ENCODE measurements around the gene TH.
"Not testable (repeated sequence)": the region's sequence is repeated elsewhere in the genome, so short reads cannot be mapped to it uniquely, and the experiment has no call there.

The TH gene

DNA sequence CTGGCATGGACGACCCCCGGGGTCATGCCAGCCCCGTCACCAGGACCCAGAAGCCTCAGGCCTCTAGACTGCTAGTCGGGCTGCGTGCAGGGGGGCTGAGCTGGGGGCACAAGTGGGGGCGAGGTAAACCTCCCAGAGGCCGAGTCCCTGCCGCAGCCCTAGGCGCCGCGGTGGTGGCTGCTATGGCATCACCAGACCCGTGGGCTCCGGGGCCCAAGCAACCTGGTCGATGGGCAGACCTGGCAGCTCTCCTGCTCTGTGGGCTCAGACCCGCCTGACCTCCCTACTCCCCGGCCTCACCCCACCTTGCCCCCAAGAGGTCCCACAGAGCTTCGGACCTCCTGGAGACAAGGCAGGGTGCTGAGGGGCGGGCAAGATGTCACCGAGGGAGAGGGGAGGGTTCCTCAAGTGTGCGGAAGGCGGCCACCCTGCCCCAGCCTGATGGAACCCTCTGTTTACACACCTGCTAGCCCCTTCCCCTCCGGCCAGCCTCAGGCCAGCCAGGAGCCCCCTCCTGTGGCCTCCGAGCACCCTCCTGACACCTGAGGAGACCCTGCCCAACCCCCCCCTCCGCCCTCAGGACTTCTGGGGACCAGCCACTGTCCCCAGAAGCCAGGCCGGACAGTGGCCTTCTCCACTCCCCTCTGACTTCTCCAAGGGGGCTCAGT is 41.8 kb downstream of the TH start:
- no peak for DNase-seq

DNA sequence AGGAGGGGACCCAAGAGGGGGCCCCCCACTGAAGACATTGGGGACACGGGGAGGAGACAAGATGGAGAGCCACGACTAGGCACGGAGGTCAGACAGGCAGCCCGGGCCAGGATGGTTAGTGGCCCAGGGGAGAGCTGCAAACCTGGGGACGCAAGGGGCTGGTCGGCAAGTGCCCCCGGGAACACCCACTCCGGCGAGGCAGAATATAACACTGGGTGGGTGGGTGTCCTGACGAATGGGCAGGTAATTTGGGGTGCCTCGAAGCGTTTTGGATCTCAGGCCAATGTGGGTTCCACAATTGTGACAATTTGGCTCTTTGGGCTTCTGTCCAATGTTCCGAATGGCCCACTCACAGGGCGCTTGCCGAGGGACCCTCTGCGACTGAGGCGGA is 42.3 kb downstream of the TH start:
- DNase-seq = no peak

DNA sequence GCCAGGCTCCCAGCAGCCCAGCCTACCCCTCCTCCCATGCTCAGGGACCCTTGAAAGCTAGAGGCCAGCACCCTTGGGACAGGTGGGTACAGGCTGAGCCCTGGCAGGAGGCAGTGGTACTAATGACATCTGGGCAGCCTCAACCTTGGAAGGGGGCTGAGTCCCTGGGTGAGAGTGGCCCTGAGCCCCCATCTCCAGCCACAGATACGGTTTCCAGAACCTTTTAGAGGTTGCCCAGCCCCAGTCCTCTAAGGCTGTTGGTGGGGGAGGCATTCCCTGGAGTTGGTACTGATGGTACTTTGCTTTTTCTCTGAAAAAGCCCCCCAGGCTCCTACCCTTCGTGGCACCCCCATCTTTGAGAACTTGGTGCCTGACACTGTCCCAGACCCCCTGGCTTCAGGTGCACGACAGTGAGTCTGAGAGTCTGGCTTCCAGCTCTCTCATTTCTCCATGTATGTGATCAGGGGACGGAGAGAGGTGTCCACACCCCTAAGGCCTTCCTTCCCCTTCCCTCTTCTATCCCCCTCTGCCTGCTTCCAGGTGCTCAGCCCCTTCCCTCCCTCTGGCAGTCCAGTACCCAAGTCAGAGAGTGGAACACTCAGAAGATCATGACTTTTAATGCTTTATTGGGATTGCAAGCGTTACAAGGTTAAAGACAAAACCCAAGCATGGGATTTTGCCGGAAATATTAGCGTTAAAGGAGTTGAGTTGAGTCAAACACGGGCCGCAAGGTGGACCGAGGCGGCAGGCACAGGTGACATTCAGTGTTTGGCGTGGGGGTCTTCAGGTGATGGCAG is 42.9 kb downstream of the TH start:
- DNase-seq = no peak

DNA sequence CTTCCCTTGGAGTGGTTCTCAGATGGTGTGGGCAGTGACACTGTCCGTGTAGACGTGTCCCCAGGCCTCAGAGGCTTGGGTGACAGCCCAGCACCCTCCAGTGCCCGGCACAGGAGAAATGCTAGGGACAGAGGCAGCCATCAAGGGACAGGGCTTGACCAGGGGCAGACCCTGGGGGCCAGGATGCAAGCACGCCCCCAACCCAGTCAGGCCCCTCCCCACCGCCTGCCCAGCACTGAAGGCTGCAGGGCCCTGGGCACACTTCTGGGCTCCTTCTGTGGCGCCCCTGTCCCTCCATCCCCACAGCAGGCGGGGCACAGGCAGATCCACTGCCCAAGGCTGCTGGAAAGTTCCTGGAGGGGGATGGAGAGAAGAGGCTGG is 43.5 kb downstream of the TH start:
- DNase-seq = no peak

DNA sequence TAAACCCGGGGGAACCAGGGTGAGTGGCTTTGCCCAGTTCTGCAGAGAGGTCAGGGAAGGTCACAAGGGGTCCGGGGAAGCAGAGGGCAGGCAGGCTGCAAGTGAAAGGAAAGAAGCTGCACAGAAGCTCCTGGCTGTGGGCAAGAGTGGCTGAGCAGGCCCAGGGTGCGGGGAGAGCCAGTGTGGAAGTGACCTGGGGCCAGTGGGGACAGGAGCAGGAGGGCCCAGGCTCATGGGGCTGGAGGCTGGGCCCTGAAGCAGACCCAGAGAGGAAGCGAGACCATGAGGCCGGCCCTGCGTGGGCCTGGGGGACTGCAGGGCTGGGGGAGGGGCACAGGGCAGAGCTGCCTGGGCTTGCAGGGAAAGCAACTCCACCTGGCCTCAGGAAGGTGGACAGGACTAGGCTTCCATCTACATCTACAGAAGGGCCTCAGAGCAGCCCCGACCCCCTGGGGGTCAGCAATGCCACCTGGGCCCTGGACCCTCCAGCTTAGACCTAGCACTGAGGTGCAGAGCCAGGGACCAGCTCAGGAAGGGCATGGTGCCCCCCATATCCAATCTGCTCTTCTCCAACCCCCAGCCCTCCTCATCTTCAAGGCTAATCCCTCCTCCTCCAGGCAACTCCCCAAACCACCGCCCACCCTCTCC is 44.0 kb downstream of the TH start:
- DNase-seq = no peak

DNA sequence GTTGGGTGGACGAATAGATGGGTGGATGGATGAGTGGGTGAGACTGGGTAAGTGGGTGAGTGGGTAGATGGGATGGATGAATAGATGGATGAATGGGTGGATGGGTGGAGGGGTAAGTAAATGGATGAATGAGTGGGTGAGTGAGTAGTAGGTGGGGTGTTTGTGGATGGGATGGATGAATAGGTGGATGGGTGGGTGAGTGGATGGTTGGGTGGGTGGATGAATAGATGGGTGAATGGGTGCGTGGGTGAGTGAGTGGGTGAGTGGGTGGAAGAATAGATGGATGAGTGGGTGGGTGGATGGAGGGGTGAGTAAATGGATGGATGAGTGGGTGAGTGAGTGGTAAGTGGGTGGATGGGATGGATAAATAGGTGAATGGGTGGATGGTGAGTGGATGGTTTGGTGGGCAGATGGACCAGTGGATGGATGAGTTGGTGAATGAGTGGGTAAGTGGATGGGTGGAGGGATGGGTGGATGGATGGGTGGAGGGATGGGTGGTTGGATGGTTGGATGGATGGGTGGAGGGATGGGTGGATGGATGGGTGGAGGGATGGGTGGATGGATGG is 45.0 kb downstream of the TH start:
- no peak for DNase-seq

DNA sequence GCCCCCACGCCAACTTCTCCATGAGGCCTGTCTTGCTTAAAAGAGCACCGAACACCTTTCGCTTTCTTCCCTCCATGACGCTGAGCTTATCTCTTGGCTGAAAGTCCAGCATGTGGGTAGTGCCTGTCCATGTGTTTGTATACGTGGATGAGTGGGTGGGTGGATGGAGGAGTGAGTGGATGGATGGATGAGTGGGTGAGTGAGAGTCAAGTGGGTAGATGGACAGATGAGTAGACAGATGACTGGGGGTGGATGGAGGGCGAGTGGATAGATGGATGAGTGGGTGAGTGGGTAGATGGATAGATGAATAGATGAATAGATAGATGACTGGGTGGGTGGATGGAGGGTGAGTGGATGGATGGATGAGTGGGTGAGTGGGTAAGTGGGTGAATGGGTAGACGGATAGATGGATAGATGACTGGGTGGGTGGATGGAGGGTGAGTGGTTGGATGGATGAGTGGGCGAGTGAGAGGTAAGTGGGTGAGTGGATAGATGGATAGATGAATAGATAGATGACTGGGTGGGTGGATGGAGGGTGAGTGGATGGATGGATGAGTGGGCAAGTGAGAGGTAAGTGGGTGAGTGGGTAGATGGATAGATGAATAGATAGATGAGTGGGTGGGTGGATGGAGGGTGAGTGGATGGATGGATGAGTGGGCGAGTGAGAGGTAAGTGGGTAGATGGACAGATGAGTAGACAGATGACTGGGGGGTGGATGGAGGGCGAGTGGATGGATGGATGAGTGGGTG is 46.7 kb downstream of the TH start:
- not testable (repeated sequence) for DNase-seq

DNA sequence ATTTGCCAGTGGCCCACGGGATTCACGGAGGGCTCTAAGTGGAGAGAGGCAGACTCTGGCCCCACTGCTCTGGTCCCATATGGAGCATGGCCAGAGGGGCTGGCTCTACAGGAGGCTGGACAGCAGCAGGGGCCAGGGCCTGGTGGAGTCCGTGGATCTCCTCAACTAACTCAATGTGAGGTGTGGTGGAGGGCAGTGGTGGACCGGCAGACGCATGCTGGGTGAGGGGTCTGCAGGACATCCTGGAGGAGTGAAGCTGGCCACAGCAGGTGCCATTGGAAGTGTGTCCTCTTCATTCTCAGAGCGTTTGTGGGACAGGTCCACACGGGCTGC is 48.0 kb downstream of the TH start:
- no peak for DNase-seq

DNA sequence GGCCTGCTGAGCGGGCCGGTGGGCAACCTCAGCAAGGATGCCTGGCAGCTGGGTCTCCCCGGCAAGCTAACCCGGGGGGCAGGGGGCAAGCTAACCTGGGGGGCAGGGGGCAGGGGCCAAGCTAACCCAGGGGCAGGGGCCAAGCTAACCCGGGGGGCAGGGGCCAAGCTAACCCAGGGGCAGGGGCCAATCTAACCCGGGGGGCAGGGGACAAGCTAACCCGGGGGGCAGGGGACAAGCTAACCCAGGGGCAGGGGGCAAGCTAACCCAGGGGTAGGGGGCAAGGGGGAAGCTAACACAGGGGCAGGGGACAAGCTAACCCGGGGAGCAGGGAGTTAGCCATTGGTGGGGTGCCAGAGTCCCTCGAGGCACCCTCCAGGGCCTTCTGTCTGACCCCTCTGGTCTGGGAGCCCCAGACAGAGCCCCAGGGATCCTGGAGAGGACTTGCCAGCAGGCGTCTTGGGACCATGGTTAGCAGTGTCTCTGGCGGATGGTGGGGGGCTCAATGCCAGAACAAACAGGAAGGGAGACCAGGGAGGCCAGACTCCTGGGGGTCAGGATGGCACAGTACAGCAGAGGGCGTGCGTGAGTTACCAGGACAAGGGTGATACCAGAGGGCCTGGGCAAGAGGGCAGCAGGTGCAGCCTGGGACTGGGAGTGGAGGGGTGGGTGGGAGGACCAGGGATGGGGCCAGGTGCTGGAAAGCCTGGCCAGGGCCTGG is 48.5 kb downstream of the TH start:
- no peak for DNase-seq

DNA sequence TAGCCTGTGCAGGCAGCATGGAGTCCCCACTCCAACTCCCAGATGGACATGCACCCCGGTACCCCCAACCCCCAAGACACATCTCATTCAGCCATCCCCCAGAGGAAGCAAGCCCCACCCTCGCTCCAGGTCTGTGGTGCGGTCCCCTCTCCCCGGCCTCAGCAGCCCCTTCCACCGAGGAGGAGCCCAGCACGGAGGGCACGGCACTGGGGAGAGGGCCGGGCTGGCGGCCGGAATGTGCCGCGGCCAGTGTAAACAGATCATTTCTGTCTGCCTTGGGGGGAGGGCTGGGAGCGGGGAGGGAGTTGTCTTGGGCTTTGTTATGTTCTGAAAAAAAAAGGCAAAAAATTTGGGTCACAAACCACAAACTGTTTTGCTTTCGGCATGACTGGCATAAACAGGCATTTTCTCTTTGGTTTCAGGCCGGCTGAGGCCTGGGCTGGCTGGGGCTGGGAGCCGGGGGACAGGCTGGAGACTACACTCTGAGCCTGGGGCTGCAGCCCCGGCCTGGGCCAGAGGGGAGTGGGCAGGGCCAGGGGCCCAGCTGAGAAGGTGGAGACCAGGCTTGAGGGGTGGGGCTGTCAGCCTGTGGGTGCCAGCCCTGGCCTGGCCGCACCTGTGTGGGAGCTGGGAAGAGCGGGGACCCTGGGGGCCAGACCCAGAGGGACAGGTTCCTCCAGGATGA is 49.3 kb downstream of the TH start:
- DNase-seq = no peak

DNA sequence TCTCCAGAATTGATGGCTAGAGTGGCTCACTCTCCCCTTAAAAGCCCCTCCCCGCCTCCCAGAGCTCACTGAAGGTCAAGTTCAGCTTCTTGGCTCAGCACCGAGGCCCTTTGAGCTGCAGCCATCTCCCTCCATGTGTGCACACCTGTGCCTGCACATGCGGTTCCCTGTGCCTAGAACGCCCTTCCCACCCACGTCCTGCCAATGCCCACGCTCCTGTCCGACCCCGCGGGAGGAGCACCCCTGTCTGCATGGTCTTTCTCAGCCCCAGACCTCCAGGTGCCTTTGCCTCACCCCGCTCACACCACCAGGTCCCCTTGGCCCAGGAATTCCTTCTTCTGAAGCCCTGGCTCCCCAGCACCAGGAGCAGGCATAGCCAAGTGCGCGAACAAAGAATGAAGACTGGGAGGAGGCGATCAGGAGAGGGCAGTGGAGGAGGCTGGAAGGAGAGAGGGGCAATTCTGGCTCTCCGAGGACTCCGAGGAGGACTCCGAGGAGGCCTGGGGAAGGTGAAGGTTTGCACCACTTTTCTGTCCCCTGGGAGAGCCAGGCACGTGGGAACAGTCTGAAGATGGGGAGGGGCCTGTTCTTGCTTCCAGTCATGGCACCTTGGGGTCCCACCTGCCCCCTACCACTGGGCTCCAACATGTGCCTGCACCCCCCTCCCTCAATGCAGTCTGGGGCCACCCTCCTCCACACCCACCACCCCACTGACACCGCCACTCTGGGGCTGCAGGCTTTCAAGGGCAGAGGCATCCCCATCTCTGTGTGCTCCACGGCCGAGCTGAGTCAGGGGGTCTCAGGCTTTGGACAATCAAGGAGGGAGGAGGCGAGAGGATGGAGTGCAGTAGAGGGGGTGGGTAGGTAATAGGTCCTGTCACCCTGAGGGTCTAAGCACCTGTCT is 50.1 kb downstream of the TH start:
- no peak for DNase-seq

DNA sequence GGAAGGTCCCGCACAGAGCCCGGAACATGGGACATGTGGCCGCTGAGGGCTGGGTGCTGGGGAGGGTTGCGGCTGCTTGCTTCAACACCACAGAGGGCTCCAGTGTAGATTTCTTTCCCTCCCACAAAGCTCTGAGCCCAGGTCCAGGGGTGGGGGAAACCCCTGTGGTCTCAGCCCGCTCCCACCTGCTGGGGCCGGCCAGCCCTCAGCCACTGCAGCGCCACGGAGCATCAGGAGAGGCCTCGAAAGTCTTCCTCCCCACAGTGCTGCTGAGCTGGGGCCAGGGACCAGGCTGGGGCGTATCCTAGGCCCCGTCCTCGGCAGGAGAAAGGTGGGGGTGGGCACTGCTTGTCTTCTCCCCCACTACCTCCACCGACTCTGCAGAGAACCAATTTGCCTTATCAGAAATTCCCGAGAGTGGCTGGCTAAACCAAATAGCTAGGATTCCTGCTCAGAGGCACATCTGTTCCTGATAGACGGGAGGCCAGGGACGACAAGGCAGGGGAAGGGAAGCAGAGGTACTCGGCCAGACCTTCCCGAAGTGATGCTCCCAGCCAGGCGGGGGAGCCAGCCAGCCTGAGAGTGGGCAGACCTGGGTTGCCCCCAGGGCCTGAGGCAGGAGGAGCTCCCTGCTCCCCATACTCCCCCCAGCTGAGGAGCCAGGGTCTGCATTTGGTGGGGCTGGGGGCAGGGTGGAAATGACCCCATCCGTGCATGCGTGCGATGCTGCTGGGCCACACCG is 51.1 kb downstream of the TH start:
- no peak for DNase-seq

DNA sequence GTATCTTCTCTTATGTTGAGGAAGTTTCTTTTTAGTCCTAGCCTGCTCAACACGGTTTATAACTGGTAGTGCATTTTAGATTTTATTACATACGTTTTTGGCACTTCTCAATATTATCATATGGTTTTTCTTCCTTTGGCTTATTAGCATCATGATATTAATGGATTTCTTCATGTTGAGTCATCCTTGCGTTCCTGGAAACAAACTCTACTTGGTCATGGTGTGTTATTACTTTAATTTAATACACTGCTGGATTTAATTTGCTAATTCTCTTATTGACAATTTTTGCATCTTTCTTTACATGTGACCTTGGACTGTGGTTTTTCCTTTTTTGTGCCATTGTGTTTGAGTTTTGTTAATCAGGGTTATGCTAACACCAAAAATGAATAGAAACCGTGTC is 52.9 kb downstream of the TH start:
- DNase-seq = no peak

DNA sequence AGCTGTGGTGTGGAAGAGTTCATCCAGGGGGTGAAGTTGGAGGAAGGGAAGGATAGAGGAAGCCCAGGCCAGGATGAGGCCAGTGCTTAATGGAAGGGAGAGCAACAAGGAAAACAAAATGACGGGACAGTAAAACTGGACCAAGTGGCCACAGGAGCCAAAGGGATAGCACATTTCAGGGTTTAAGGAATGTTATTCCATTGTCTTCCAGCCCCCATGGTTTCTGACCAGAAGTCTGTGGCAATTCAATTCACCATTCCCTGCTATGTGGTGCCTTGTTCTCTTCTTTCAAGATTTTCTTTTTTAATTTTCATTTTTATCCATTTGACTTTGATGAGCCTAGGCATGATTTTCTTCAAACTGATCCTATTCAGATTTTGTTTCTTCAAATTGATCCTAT is 54.9 kb downstream of the TH start:
- DNase-seq = no peak

DNA sequence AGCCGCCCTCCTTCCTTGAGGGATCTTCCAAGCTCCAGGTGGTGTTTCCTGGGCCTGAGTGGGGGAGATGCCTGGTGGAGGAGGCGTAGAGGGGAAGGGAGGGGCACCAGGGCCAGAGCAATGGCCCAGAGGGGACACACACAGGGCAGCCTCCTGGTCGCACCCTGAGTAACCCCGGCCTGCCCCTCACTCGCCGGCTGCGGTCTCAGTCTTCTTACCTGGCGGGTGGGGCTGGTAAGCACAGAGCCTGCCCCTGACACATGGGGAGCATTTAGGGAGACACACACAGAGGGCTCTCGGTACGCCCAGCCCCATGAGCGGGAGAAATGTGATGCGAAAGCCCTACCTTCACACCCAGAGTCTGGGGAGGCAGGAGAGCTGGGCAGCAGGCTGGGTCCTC is 56.3 kb downstream of the TH start:
- no peak for DNase-seq

DNA sequence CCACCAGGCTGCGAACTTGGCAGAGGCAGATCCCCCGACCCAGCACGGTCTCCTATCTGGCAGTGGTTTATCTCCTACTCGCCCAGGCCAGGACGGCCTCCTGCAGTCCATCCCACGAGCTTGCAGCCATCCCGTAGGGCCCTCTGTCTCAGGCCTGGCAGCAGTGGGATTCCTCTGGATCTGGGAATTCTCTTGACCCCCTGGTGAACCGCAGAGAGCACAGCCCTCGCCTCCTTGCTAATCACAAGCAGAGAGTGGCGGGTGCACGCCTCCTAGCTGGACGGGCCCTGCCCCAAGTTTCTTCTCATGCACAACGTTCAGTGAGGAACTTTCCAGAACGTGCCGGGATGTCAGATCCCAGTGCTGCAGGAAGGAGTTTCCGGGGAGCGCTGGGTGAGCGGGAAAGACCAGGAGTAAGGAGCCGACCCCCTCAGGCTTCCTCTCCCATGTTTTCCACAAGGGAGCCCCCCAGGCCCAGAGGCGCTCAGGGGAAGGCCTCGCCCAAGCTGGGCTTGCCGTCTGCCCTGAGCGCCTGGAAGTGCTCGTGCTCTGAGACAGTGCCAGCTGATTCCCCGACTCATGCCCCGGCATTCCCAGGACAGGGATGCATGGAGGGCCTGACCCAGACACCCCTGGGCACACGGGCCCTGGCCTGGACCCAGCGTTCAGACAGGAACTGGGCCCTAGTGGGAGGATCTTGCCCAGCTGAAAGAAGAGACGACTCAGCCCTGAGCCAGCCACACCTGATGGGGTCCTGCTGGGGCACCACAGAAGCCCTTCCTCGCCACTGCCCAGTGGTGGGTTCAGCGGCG is 57.0 kb downstream of the TH start:
- DNase-seq = no peak

Measured in right kidney (tissue), 1 donor.